Lower leg skin (tissue), 4 donors: ENCODE data around the gene RARRES1. TPM values are rescaled to one million over a fixed set of nuclear protein-coding genes. Genes with fewer than 3 reads are reported as not detected.

Source experiments
- DNase-seq, 2 donors: peaks; one replicate each; pipeline ENCODE4 v3.0.0-alpha.2; 2019; ENCODE audit warnings: low spot score in 2 of 2
- H3K4me3 ChIP-seq: fragments of 200-600 bp; sonication (generic); 2 replicates; pipeline ENCODE4 v1.5.1; 2017; ENCODE audit warnings: mild to moderate bottlenecking, low read depth; ENCODE audit not compliant: poor library complexity, severe bottlenecking
- POLR2A ChIP-seq, 2 donors: fragments of 450-650 bp; IDR thresholded peaks; one replicate each; pipeline ENCODE4 v1.6.1; 2016 to 2017; ENCODE audit warnings: antibody characterized with exemption in 2 of 2, mild to moderate bottlenecking in 1 of 2, moderate library complexity in 1 of 2
- WGBS, 2 donors: methylation state at CpG; one replicate each; pipeline ENCODE4 v1.1.5; 2018; 5-methylcytosine and 5-hydroxymethylcytosine counted together
- intact Hi-C: fragments of 100-400 bp; cut with DNase I; formaldehyde crosslinking; loops from one replicate; pipeline ENCODE4 v1.15.0; 2023; ENCODE audit warnings: low total_unique reads
- total RNA-seq, 4 donors: library from RNA; depleted of rRNA; stranded (reverse); fragments of >200 nt; gene quantifications; one replicate each; pipeline ENCODE4 v1.1.0, GENCODE V29; 2016
- TF ChIP-seq, protein P1 (sequence below), 3 donors: fragments of 450-650 bp; IDR thresholded peaks; one replicate each; pipeline ENCODE4 v1.5.1; 2016; ENCODE audit warnings: antibody characterized with exemption in 3 of 3, mild to moderate bottlenecking in 3 of 3, moderate library complexity in 2 of 3

Gene RARRES1, protein sequence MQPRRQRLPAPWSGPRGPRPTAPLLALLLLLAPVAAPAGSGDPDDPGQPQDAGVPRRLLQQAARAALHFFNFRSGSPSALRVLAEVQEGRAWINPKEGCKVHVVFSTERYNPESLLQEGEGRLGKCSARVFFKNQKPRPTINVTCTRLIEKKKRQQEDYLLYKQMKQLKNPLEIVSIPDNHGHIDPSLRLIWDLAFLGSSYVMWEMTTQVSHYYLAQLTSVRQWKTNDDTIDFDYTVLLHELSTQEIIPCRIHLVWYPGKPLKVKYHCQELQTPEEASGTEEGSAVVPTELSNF
- total RNA-seq: 10 to 100 TPM in 2 of 4 donors, 1 to 10 TPM in 2; 5.9 to 89.7 (median 9.2) TPM

- TF ChIP-seq POLR2A (IDR thresholded peaks at IDR 0.05): no peak
- TF ChIP-seq, protein P1, sequence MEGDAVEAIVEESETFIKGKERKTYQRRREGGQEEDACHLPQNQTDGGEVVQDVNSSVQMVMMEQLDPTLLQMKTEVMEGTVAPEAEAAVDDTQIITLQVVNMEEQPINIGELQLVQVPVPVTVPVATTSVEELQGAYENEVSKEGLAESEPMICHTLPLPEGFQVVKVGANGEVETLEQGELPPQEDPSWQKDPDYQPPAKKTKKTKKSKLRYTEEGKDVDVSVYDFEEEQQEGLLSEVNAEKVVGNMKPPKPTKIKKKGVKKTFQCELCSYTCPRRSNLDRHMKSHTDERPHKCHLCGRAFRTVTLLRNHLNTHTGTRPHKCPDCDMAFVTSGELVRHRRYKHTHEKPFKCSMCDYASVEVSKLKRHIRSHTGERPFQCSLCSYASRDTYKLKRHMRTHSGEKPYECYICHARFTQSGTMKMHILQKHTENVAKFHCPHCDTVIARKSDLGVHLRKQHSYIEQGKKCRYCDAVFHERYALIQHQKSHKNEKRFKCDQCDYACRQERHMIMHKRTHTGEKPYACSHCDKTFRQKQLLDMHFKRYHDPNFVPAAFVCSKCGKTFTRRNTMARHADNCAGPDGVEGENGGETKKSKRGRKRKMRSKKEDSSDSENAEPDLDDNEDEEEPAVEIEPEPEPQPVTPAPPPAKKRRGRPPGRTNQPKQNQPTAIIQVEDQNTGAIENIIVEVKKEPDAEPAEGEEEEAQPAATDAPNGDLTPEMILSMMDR (IDR thresholded peaks at IDR 0.05): no peak
- DNase-seq: peak in 1 of 2 donors; percentile 90
- intact Hi-C loops: no loop called here
- H3K4me3 ChIP-seq: peak within 1 kb of the TSS; percentile 19
- 3 to 5% methylated on average over 32 of the region's 101 CpGs for whole genome bisulfite sequencing, 2 donors
Measured at GRCh38 chr3:158731938-158732855, at the start of gene RARRES1. RARRES1 (minus strand) TSS chr3:158732457; CDS start chr3:158732415, 42 bp downstream.

- intact Hi-C loops: no loop called here
- TF ChIP-seq, protein P1 (IDR thresholded peaks at IDR 0.05): no peak
- no peak for TF ChIP-seq POLR2A (IDR thresholded peaks at IDR 0.05)
- WGBS, 2 donors: 70 to 74% methylated on average over 1 of the region's 1 CpG
- DNase-seq: no peak
- no peak overlapping the region for H3K4me3 ChIP-seq
Measured at GRCh38 chr3:158781849-158782248, 49.6 kb upstream of the RARRES1 start.

- no peak overlapping the region for H3K4me3 ChIP-seq
- 93 to 100% methylated on average over 2 of the region's 2 CpGs for WGBS, 2 donors
- no peak for DNase-seq
- TF ChIP-seq, protein P1 (IDR thresholded peaks at IDR 0.05): no peak
- TF ChIP-seq POLR2A (IDR thresholded peaks at IDR 0.05): no peak
- intact Hi-C loops: no loop called here
Measured at GRCh38 chr3:158781191-158781590, 48.9 kb upstream of the RARRES1 start.

GRCh38 chr3:158780766-158781165 is 48.5 kb upstream of the RARRES1 start:
- TF ChIP-seq POLR2A (IDR thresholded peaks at IDR 0.05): no peak
- TF ChIP-seq, protein P1 (IDR thresholded peaks at IDR 0.05): no peak
- 80 to 89% methylated on average over 1 of the region's 1 CpG for WGBS, 2 donors

DNA sequence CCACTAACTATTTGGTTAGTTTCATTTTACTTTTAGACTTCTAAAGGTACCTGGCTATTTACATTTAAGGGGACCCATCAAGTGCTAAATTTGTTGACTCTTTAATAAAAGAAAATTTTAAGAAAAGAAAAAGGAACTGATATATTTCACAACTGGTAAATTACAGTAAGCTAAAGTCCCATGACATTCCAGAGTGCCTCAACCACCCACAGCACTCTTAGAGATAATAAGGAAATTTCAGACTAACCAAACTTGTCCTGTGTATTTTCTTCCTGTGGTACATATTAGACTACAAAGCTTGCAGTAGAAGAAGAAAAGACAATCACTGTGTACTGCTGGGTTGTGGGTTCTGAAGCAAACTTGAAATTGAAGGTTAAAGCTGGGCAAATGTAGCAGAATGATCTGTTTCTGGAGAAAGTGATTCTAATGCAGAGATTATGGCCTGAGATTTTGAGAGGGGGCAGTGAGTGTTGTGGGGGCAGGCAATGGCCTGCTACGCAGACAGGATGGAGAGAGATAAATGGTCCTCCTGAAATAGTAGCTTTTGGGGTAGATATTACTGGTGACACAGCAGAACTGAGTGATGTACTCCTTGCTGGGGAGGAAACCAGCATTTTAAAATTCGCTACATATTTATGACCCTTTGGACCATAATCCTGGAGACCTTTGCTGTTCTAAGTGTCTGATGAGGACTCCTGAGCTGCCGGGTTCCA is 45.1 kb upstream of the RARRES1 start:
- H3K4me3 ChIP-seq: no peak overlapping the region
- TF ChIP-seq, protein P1 (IDR thresholded peaks at IDR 0.05): no peak
- no peak for TF ChIP-seq POLR2A (IDR thresholded peaks at IDR 0.05)
- no peak for DNase-seq
- intact Hi-C loops: no loop called here
- 91 to 93% methylated on average over 3 of the region's 3 CpGs for WGBS, 2 donors

More at GRCh38 chr3:158780766-158781165, 48.5 kb upstream of the RARRES1 start:
- no peak for DNase-seq
- no peak overlapping the region for H3K4me3 ChIP-seq
- intact Hi-C loops: no loop called here
